AG10803 (cell line): ENCODE data around the gene ASPN.

Experiments
- DNase-seq: peaks from one replicate; pipeline ENCODE4 v3.0.0; 2010; ENCODE audit warnings: low read depth
- H3K4me3 ChIP-seq: 2 replicates; pipeline ENCODE4 v1.5.1; 2011; ENCODE audit warnings: mild to moderate bottlenecking, low read length, control low read depth
- TF ChIP-seq, protein P1 (sequence below): conservative IDR thresholded peaks from 2 replicates; pipeline ENCODE4 v1.5.1; 2011; ENCODE audit warnings: mild to moderate bottlenecking, low read length, control low read depth, inconsistent platforms

ASPN gene

DNA sequence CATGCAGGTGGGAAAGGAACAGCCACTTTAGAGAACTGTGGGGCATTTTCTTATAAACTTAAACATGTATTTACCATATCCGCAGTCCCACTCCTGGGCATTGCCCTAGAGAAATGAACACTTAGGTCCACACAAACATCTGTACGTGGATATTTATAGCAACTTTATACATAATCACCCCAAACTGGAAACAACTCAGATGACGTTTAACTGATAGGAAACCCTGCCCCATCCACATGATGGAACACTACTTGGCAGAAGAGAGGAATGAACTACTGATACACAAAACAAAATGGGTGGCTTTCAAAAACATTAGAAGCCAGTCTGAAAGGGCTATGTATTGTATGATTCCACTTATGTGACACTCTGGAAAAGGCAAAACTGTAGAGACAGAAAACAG is 31.0 kb upstream of the ASPN start:
- TF ChIP-seq, protein P1, sequence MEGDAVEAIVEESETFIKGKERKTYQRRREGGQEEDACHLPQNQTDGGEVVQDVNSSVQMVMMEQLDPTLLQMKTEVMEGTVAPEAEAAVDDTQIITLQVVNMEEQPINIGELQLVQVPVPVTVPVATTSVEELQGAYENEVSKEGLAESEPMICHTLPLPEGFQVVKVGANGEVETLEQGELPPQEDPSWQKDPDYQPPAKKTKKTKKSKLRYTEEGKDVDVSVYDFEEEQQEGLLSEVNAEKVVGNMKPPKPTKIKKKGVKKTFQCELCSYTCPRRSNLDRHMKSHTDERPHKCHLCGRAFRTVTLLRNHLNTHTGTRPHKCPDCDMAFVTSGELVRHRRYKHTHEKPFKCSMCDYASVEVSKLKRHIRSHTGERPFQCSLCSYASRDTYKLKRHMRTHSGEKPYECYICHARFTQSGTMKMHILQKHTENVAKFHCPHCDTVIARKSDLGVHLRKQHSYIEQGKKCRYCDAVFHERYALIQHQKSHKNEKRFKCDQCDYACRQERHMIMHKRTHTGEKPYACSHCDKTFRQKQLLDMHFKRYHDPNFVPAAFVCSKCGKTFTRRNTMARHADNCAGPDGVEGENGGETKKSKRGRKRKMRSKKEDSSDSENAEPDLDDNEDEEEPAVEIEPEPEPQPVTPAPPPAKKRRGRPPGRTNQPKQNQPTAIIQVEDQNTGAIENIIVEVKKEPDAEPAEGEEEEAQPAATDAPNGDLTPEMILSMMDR, result no peak
- no peak for DNase-seq

DNA sequence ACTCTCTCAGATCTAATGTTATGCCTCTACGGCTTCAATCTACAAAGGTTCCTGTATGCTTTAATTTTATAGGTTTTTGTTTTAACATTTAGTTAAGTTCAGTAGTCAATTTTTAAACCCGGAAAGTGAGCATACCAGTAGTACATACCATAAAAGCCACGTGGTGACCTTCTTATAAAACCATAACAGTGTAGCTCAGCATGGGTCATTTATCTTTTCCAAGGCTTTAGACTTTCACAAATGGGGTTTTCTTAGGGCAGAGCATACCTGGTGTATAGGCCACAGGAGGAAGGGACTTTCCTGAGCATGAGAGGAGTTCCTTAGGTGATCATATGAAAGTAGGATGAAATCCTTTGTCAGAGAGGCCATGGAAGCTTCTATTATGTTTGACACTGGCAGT is 30.3 kb upstream of the ASPN start:
- TF ChIP-seq, protein P1, result no peak
- DNase-seq, result no peak

More for the DNA sequence above, 31.0 kb upstream of the ASPN start:
- no peak overlapping the region for H3K4me3 ChIP-seq

DNA sequence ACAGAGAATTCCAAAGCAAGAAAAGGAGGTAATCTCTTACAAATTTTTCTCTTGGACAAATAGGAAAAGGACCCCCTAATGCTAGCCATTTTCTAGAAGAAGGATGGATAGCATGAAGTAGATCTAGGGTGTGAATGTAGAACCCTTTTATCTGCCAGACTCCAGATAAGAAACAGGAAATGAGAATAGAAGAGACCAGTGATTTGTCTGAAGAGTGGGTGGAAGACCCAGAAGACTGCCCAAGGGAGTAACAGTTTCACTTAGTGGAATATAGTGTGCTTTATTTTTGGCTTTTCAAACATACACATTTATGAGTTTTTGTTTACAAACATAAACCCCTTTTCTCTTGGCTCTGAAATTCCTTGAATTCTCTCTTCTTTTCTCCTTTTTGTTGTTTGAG is 28.4 kb upstream of the ASPN start:
- no peak overlapping the region for H3K4me3 ChIP-seq
- TF ChIP-seq, protein P1, result no peak

More for the DNA sequence above, 30.3 kb upstream of the ASPN start:
- H3K4me3 ChIP-seq, result no peak overlapping the region

DNA sequence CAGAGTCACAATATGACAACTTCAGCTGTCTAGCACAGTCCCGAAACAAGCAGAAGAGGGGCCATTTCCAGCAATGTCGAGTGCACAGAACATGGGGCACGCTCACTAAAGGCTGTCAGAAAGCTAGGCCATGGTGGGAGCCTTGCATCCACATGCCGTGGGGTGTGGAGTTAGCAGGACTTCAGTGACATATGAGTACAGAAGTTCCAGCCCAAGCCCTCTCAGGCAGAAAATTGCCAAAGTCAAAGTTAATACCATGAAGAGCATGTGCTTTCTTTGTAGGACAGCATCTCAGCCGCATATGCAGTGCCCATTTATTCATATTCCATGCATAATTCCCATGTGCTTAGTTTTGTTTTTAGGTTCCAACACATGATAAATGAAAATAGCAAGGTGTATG is 26.7 kb upstream of the ASPN start:
- TF ChIP-seq, protein P1, result no peak
- no peak for DNase-seq
- H3K4me3 ChIP-seq, result no peak overlapping the region

More for the DNA sequence above, 28.4 kb upstream of the ASPN start:
- DNase-seq, result no peak

DNA sequence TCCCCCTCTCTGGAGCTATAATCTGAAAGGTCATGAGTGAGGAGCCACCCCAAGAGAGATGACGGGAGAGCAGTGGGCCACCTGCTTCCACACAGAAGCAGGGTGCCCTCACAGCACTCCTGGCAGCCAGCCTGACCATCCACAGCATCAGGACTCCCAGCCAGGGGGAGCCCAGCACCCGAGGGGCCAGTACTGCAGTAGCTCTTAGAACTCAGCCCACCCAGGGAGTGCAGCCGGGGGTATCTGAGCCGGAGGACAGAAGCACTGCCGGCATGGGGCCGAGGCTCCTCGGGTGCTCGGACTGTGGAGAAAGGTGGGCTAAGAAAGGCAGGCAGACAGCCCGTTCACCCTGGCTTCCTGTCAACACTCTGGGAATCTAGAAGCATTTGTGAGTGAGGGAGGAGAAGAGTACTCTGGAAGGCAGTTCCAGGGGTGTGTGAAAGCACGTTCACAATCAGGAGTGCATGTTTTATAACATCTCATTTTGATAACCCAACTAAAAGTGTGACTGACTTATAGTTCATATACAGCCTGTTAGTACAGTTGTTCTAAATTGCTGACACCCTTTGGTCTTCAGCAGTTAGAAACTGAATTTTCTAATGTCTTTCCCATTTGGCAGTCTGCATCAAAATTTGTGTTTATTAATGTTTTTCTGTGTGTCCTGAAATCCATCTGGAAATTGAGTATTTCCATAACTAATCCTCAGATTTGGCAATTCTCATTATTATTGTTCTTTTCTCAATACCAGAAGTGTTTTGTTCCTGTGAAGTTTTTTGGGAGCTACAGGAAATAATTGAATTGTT is 25.9 kb upstream of the ASPN start:
- TF ChIP-seq, protein P1, result no peak
- no peak overlapping the region for H3K4me3 ChIP-seq
- DNase-seq, result no peak

DNA sequence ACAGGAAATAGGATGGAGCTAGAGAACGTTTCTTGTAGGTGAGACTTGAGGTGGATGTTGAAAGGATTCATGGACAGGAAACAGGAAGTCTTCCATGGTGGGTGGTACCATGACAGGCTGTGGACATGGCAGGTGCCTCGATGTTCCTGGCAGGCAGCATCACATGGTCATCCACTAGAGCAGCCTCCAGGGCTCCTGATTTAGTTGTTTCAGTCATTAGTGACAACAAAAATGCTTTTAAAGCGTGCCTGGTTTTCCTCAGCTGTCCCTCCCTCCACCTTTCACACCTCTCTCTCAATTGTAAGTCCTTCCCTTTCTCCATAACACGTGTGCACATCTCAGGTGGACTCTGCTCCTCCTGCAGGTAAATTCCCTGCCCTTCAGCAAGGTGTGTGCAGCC is 25.2 kb upstream of the ASPN start:
- H3K4me3 ChIP-seq, result no peak overlapping the region
- no peak for DNase-seq
- TF ChIP-seq, protein P1, result no peak

DNA sequence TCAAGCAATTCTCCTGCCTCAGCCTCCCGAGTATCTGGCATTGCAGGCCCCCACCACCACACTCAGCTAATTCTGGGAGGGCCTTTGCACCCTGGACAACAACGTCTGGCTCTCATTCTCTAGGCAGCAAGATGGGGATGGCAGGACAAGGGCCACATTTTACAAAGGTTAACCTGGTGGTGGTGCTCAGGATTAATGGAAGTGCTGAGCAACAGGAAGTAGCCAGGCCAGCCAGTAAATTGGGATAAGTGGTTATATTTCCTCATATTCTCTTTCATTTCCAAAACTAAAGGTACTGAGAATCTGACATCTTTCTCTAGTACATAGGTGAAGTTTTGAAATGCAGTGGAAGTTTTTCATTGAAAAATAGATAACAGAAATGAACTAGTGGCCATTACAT is 24.7 kb upstream of the ASPN start:
- peak; percentile 28 for DNase-seq
- TF ChIP-seq, protein P1, result 0 out of 2 replicates have a peak, but pooled peaks have one; percentile 5
- H3K4me3 ChIP-seq, result no peak overlapping the region
